Endothelial cell (in vitro differentiated cells): Measurements from ENCODE around the gene CCDC171. TPM values are rescaled to one million over a fixed set of nuclear protein-coding genes. Genes with fewer than 3 reads are reported as not detected.

Source experiments
- DNase-seq: peaks from one replicate; pipeline ENCODE4 v3.0.0; 2021; ENCODE audit warnings: low spot score
- H3K27ac Mint-ChIP-seq: one replicate; pipeline ENCODE4 v1.8.0; 2021; ENCODE audit warnings: mixed read lengths, inconsistent platforms; ENCODE audit not compliant: unreplicated experiment
- H3K27me3 Mint-ChIP-seq: one replicate; pipeline ENCODE4 v1.8.0; 2021; ENCODE audit warnings: mild to moderate bottlenecking, moderate library complexity, mixed read lengths, inconsistent platforms; ENCODE audit not compliant: unreplicated experiment
- H3K36me3 Mint-ChIP-seq: one replicate; pipeline ENCODE4 v1.8.0; 2021; ENCODE audit warnings: mild to moderate bottlenecking, low read depth, mixed read lengths, inconsistent platforms; ENCODE audit not compliant: unreplicated experiment
- H3K4me1 Mint-ChIP-seq: one replicate; pipeline ENCODE4 v1.8.0; 2021; ENCODE audit warnings: mild to moderate bottlenecking, mixed read lengths, inconsistent platforms; ENCODE audit not compliant: unreplicated experiment
- H3K4me3 Mint-ChIP-seq: one replicate; pipeline ENCODE4 v1.8.0; 2021; ENCODE audit warnings: mild to moderate bottlenecking, mixed read lengths, inconsistent platforms; ENCODE audit not compliant: unreplicated experiment
- H3K9me3 Mint-ChIP-seq: one replicate; pipeline ENCODE4 v1.8.0; 2021; ENCODE audit warnings: mixed read lengths, inconsistent platforms; ENCODE audit not compliant: unreplicated experiment
- CTCF ChIP-seq: fragments of 200-600 bp; sonication (generic); IDR thresholded peaks from one replicate; pipeline ENCODE4 v1.5.0; 2021; ENCODE audit warnings: antibody characterized with exemption; ENCODE audit not compliant: unreplicated experiment
- total RNA-seq: library from RNA; stranded (reverse); fragmentation: NEBNext Ultra II Directional; extraction: Animal tissue kit (Norgen Biotek cat#: 25700); gene quantifications from one replicate; pipeline ENCODE4 v1.2.1, GENCODE V29; 2021; ENCODE audit not compliant: unreplicated experiment

The CCDC171 gene
- total RNA-seq, 1 donor from 2014 or later: 6.5 TPM

- H3K36me3 Mint-ChIP-seq: peaks cover 14% of the 10 kb centered on the region
- H3K27ac Mint-ChIP-seq: no peak overlapping the region
- no peaks in the 10 kb centered on the region for H3K27me3 Mint-ChIP-seq
- no peaks in the 10 kb centered on the region for H3K9me3 Mint-ChIP-seq
- TF ChIP-seq CTCF: no peak
- no peak for DNase-seq
- no peak overlapping the region for H3K4me3 Mint-ChIP-seq
- H3K4me1 Mint-ChIP-seq: peaks cover 3% of the 10 kb centered on the region
Measured at GRCh38 chr9:15744196-15744595, 191.4 kb downstream of the CCDC171 start.

DNA sequence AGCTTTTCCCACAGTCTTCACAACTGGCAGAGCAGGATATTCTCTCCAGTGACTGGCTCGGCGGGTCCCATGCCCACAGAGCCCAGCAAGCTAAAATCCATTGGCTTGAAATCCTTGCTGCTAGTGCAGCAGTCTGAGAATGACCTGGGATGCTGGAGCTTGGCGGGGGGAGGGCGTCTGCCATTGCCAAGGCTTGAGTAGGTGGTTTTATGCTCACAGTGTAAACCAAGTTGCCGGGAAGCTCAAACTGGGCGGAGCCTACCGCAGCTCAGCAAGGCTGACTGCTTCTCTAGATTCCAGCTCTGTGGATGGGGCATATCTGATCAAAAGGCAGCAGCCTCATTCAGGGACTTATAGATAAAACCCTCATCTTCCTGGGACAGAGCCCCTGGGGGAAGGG is 194.1 kb downstream of the CCDC171 start:
- Mint-ChIP-seq H3K27me3 (no peaks in the 10 kb centered on the region), H3K4me1 (peaks cover 3% of the 10 kb centered on the region), H3K36me3 (peaks cover 14% of the 10 kb centered on the region), H3K9me3 (no peaks in the 10 kb centered on the region), H3K4me3 (no peak overlapping the region), H3K27ac (no peak overlapping the region)
- DNase-seq: no peak
- TF ChIP-seq CTCF: no peak

GRCh38 chr9:15755660-15756059 is 202.8 kb downstream of the CCDC171 start:
- H3K9me3 Mint-ChIP-seq: no peaks in the 10 kb centered on the region
- H3K4me3 Mint-ChIP-seq: no peak overlapping the region
- H3K27me3 Mint-ChIP-seq: no peaks in the 10 kb centered on the region
- no peaks in the 10 kb centered on the region for H3K36me3 Mint-ChIP-seq
- DNase-seq: no peak
- no peak for TF ChIP-seq CTCF
- H3K27ac Mint-ChIP-seq: no peak overlapping the region
- no peaks in the 10 kb centered on the region for H3K4me1 Mint-ChIP-seq

DNA sequence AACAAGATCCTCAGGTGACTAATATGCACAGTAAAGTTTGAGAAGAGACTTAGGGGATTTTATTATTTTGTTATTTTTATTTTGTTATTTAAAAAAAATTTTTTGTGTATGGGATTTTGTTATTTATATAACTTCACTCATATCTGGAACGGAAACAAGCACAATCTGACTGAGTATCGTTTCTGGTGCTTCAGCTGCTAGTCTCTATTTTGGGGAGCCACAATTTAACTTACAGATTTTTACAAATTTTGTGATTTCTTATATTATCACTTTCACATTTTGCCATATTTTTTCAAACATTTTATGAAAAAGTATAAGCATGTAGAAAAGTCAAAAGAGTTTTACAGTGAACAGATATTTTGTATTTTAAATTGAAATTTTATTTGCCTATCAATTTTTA is 208.7 kb downstream of the CCDC171 start:
- no peaks in the 10 kb centered on the region for H3K36me3 Mint-ChIP-seq
- no peaks in the 10 kb centered on the region for H3K9me3 Mint-ChIP-seq
- H3K4me1 Mint-ChIP-seq: no peaks in the 10 kb centered on the region
- H3K4me3 Mint-ChIP-seq: no peak overlapping the region
- H3K27ac Mint-ChIP-seq: no peak overlapping the region
- no peak for TF ChIP-seq CTCF
- no peaks in the 10 kb centered on the region for H3K27me3 Mint-ChIP-seq
- no peak for DNase-seq

GRCh38 chr9:15763371-15763770 is 210.5 kb downstream of the CCDC171 start:
- H3K9me3 Mint-ChIP-seq: no peaks in the 10 kb centered on the region
- no peak overlapping the region for H3K27ac Mint-ChIP-seq
- H3K36me3 Mint-ChIP-seq: no peaks in the 10 kb centered on the region
- H3K4me3 Mint-ChIP-seq: no peak overlapping the region
- H3K4me1 Mint-ChIP-seq: no peaks in the 10 kb centered on the region
- DNase-seq: no peak
- no peak for TF ChIP-seq CTCF
- H3K27me3 Mint-ChIP-seq: no peaks in the 10 kb centered on the region
